ENCODE results near the gene RSPH10B2.
"Not testable (repeated sequence)": the region's sequence is repeated elsewhere in the genome, so short reads cannot be mapped to it uniquely, and the experiment has no call there.

The RSPH10B2 gene

DNA sequence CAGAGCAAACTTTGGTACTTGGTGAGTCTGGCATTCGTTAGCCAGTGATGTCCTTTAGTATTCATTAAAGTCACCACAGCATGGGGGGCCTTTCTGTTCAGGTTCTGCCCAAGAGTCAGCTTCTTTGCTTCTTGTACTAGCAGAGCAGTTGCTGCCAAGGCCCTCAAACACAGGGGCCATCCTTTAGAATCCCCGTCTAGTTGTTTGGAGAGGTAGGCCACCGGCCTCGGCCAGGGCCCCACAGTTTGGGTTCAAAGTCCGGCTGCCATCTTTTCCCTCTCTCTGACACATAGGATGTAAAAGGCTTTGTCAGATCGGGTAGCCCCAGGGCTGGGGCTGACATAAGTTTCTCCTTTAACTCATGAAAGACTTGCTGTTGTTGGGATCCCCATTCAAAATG, 89.8 kb downstream of the RSPH10B2 start:
- DNase-seq = not testable (repeated sequence)

DNA sequence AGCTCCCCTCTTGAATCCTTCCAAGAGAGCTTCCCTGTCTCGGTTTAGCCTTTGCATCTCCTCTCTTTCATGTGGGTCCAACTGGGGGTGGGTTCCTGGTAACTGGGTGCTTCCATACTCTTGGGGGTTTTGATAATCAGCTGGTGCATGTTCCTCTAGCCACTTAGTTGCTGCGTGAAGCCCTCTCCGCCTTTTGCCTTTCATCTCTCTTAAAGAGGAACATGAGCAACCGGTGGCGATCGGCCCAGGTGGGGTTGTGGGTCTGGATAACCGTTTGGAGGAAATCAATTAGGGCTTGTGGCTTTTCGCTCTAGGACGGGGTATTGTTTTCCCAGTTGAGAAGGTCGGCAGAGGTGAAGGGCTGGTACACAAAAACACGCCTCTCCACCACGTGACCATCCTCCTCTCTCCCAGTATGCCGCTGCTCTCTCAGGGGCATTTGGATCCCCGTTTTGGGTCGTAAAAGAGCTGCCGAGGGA, 92.1 kb downstream of the RSPH10B2 start:
- DNase-seq = not testable (repeated sequence)

DNA sequence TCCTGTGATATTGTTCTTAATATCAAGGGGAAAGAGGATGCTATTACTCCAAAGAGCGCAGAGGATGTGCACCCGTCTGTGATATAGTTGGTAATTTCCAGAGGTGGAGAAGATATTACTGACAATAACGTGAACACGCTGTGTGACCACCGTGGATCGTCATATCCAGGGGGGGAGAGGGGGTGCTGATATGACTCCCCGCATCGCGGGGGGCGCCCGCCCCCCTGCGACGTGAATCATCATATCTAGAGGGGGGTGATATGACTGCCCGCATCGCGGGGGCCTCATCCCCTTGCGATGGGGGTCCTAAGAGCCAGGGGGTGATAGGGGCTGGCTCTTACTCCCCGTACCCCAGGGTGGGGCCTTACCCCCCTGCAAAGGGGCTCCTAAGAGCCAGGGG, 93.8 kb downstream of the RSPH10B2 start:
- DNase-seq = not testable (repeated sequence)

Measured in stimulated activated CD4-positive, alpha-beta T cell treated with anti-CD3 and anti-CD28 coated beads, Interleukin-15, amount 100 ng/mL, for 24 hours (primary cell).